ENCODE measurements around the gene MGLL. TPM values are rescaled to one million over a fixed set of nuclear protein-coding genes. Genes with fewer than 3 reads are reported as not detected.

Gene MGLL
- total and polyA plus RNA-seq, 9 of the 15 experiments (the other 6 are each of a cell fraction or from before 2014, with no cell fraction given): 0.12 to 0.32 (median 0.18) TPM; not detected in 6

GRCh38 chr3:127677541-127678314 is 144.6 kb downstream of the MGLL start:
- intact Hi-C loops (cut with micrococcal nuclease): no loop called here
- Histone ChIP-seq H3K79me2 (ENCODE audit: control insufficient read depth, insufficient read depth, low read length) (no peaks in the 10 kb centered on the region), H3K9ac (ENCODE audit: insufficient read depth in 1 of 2, low read depth in 2 of 2, low read length in 2 of 2) (no peak overlapping the region), H4K20me1 (replicated peaks; ENCODE audit: control insufficient read depth, insufficient read depth, low read length) (0 out of 2 replicates have a peak, but pooled peaks cover 4% of the 10 kb centered on the region), H3K4me2 (ENCODE audit: insufficient read depth, low read length) (no peak overlapping the region), H2AFZ (ENCODE audit: low read depth, low read length) (no peak overlapping the region), H3K9me3 (replicated peaks; ENCODE audit: control insufficient read depth, insufficient read depth, low read depth, low read length) (no peaks in the 10 kb centered on the region), H3K4me1 (replicated peaks in 1 of 2; ENCODE audit: control insufficient read depth in 2 of 2, insufficient read depth in 2 of 2, low read length in 2 of 2) (peaks cover 0 to 36% of the 10 kb centered on the region in 2 experiments; a peak in 2 of 5 replicates), H3K9me1 (ENCODE audit: control insufficient read depth, insufficient read depth, low read length) (no peaks in the 10 kb centered on the region), H3K4me3 (no peak overlapping the region), H3K27me3 (ENCODE audit: control insufficient read depth in 2 of 2, insufficient read depth in 2 of 2, low read length in 2 of 2) (no peaks in the 10 kb centered on the region), H3K27ac (ENCODE audit: extremely low read depth, low read depth, low read length) (no peak overlapping the region), H3K36me3 (ENCODE audit: control insufficient read depth, insufficient read depth, low read length) (no peaks in the 10 kb centered on the region)
- in situ Hi-C loops (cut with MboI): no loop called here
- DNase-seq (ENCODE audit: extremely low read depth in 1 of 4, low spot score in 3 of 4) (no peak), ATAC-seq (no peak), FAIRE-seq (no peak)
- TF ChIP-seq, protein P1, sequence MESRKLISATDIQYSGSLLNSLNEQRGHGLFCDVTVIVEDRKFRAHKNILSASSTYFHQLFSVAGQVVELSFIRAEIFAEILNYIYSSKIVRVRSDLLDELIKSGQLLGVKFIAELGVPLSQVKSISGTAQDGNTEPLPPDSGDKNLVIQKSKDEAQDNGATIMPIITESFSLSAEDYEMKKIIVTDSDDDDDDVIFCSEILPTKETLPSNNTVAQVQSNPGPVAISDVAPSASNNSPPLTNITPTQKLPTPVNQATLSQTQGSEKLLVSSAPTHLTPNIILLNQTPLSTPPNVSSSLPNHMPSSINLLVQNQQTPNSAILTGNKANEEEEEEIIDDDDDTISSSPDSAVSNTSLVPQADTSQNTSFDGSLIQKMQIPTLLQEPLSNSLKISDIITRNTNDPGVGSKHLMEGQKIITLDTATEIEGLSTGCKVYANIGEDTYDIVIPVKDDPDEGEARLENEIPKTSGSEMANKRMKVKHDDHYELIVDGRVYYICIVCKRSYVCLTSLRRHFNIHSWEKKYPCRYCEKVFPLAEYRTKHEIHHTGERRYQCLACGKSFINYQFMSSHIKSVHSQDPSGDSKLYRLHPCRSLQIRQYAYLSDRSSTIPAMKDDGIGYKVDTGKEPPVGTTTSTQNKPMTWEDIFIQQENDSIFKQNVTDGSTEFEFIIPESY (CRISPR knock-in tag; IDR thresholded peaks at IDR 0.05): 0 out of 2 replicates have a peak, but pooled peaks have one; percentile 11
- TF ChIP-seq ZNF41 (CRISPR knock-in tag; conservative IDR thresholded peaks at IDR 0.05): no peak
- CTCF ChIA-PET (ENCODE audit: low intra/inter-chr PET ratio): no interaction called here
- BruUV-seq (replicated peaks): no TSS peak
- 28% methylated on average over 12 of the region's 17 CpGs for WGBS (ENCODE audit: insufficient coverage, low coverage, missing lambda C conversion rate)
- POLR2A ChIA-PET: no interaction called here
